K562 (cell line): ENCODE results near the gene ARV1. TPM values are rescaled to one million over a fixed set of nuclear protein-coding genes. Genes with fewer than 3 reads are reported as not detected.

Experiments used
- CREM ChIP-seq: IDR thresholded peaks from 2 replicates; pipeline ENCODE4 v1.6.1; 2014; ENCODE audit warnings: antibody characterized with exemption, low read depth
- E2F1 ChIP-seq: sonication (generic); formaldehyde crosslinking; IDR thresholded peaks from 2 replicates; pipeline ENCODE4 v1.8.1; 2023; ENCODE audit warnings: mild to moderate bottlenecking, missing genetic modification reagents, moderate library complexity
- ERF ChIP-seq: fragments of 450-650 bp; formaldehyde crosslinking; IDR thresholded peaks from 2 replicates; pipeline ENCODE4 v1.4.0; 2020; ENCODE audit warnings: mild to moderate bottlenecking, mixed read lengths
- RBM22 ChIP-seq: fragments of 200-400 bp; formaldehyde crosslinking; IDR thresholded peaks from 2 replicates; pipeline ENCODE4 v1.6.1; 2018; ENCODE audit warnings: low read length, low read depth; ENCODE audit not compliant: poor library complexity, severe bottlenecking
- SPI1 ChIP-seq: IDR thresholded peaks from 2 replicates; pipeline ENCODE4 v1.6.1; 2011; ENCODE audit warnings: low read depth, low read length, control low read depth, borderline replicate concordance
- ZFX ChIP-seq: sonication (generic); formaldehyde crosslinking; IDR thresholded peaks from 2 replicates; pipeline ENCODE4 v1.8.0; 2022; ENCODE audit warnings: mild to moderate bottlenecking, missing genetic modification reagents, moderate library complexity
- ZNF740 ChIP-seq, 3 experiments: fragments of 200-800 bp in 1 of 3; sonication (Bioruptor generic) in 1 of 3; sonication (generic) in 1 of 3; formaldehyde crosslinking in 1 of 3; IDR thresholded peaks; 2 replicates each; pipeline versions ENCODE4 v1.6.1 to v1.8.0; 2016 to 2022; ENCODE audit warnings: mild to moderate bottlenecking in 2 of 3, missing compliant biosample characterization in 2 of 3, missing genetic modification characterization in 2 of 3, missing genetic modification reagents in 1 of 3
- polyA plus RNA-seq, 8 experiments: library from polyadenylated mRNA; depleted of rRNA in 4 of 8; stranded (reverse) in 5 of 8; unstranded in 3 of 8; fragments of >200 nt; fragmentation: Nextera tagmentation in 2 of 8; fragmentation: Illumina TruSeq in 1 of 8; extraction: Ambion mirVana in 2 of 8; extraction: Trizol in 1 of 8; gene quantifications; 2 replicates each; pipeline versions ENCODE4 v1.2.1 to v1.2.3, GENCODE V29; 2011 to 2014; ENCODE audit warnings: inconsistent platforms in 1 of 8, missing spikeins in 1 of 8
- total RNA-seq, 7 experiments: library from RNA; depleted of rRNA in 6 of 7; stranded (reverse); fragments of >200 nt in 6 of 7; fragmentation: Illumina TruSeq in 2 of 7; extraction: Trizol in 2 of 7; gene quantifications; 2 replicates each; pipeline versions ENCODE4 v1.2.1 to v1.2.3, GENCODE V29; 2011 to 2021; ENCODE audit warnings: low replicate concordance in 1 of 7
- TF ChIP-seq, protein P1 (sequence below): fragments of 450-650 bp; IDR thresholded peaks from 2 replicates; pipeline ENCODE4 v1.6.1; 2018; ENCODE audit not compliant: partially characterized antibody

The ARV1 gene
- total and polyA plus RNA-seq, 9 of the 15 experiments (the other 6 are each of a cell fraction or from before 2014, with no cell fraction given): 54.8 to 139 (median 74.0) TPM

DNA sequence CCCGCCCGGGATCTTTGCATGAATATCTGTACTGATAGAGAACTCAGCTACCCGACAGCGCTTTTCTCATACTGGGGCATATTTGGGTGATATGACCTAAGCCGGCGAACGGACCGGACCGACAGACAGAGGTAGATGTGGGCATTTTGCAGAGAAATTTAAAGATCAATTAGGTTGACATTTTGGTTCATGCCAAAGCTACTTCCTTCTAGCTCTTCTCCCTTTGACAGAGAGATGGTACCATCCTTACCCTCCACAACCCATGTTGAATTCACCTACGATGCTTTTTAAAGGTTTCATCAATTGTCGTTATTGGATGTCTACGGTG lies 459 bp downstream of the ARV1 start (continued):
- TF ChIP-seq, protein P1, sequence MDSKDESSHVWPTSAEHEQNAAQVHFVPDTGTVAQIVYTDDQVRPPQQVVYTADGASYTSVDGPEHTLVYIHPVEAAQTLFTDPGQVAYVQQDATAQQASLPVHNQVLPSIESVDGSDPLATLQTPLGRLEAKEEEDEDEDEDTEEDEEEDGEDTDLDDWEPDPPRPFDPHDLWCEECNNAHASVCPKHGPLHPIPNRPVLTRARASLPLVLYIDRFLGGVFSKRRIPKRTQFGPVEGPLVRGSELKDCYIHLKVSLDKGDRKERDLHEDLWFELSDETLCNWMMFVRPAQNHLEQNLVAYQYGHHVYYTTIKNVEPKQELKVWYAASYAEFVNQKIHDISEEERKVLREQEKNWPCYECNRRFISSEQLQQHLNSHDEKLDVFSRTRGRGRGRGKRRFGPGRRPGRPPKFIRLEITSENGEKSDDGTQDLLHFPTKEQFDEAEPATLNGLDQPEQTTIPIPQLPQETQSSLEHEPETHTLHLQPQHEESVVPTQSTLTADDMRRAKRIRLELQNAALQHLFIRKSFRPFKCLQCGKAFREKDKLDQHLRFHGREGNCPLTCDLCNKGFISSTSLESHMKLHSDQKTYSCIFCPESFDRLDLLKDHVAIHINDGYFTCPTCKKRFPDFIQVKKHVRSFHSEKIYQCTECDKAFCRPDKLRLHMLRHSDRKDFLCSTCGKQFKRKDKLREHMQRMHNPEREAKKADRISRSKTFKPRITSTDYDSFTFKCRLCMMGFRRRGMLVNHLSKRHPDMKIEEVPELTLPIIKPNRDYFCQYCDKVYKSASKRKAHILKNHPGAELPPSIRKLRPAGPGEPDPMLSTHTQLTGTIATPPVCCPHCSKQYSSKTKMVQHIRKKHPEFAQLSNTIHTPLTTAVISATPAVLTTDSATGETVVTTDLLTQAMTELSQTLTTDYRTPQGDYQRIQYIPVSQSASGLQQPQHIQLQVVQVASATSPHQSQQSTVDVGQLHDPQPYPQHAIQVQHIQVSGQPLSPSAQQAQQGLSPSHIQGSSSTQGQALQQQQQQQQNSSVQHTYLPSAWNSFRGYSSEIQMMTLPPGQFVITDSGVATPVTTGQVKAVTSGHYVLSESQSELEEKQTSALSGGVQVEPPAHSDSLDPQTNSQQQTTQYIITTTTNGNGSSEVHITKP: peak; percentile 65
- TF ChIP-seq RBM22: no peak
- TF ChIP-seq ZNF740 (CRISPR knock-in tag; IDR thresholded peaks at IDR 0.05): peak; percentile 49; the same call in 1 of the 2 replicates
- TF ChIP-seq ZNF740 (tag; IDR thresholded peaks at IDR 0.05): no peak
- 0 out of 2 replicates have a peak, but pooled peaks have one; percentile 66 for TF ChIP-seq ERF (CRISPR knock-in tag)
- no peak for TF ChIP-seq CREM
- no peak for TF ChIP-seq SPI1
- no peak for TF ChIP-seq E2F1
- TF ChIP-seq ZFX (CRISPR knock-in tag): no peak
